GM18505 (cell line): Measurements from ENCODE around the gene PIP5K1B.

Experiments
- ATAC-seq: cut with Tn5 transposase; IDR thresholded peaks from one replicate; pipeline ENCODE4 v1.9.1; 2021; ENCODE audit not compliant: unreplicated experiment
- POLR2A ChIP-seq: IDR thresholded peaks from 4 replicates; pipeline ENCODE4 v1.6.1; 2011; ENCODE audit warnings: borderline replicate concordance; ENCODE audit not compliant: insufficient read depth, insufficient read length; ENCODE audit errors: extremely low read depth

PIP5K1B gene

GRCh38 chr9:68896486-68896885 is 191.4 kb downstream of the PIP5K1B start:
- ATAC-seq = no peak
- TF ChIP-seq POLR2A = no peak

DNA sequence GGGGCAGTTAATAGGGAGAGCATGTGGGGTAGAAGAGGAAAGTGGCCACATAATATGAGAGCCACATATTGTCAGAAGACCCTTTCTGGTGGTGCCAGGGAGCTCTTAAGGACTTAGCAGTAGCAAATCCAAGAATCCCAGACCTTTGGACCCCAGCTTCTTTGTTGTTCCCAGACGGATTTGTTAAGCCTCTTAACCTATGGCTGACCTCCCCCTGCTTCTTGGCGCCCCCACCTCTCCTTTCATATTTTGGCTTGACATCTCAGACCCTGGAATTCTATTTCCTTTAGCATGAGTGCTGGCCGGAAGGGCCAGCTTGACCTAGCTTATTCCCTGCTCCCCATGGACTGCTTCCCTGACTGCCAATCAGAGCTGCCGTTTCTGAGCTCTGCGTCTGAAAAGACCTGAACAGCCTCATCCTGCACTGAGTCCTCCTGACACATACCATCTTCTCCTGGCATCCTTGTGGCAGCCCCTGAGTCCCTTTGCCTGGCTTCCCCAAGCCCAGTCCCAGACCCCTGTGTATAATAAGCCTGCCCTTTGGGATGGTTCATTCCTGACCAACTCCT is 192.6 kb downstream of the PIP5K1B start:
- ATAC-seq = no peak
- TF ChIP-seq POLR2A = no peak

- no peak for TF ChIP-seq POLR2A
- ATAC-seq = no peak
These were observed 193.9 kb downstream of the PIP5K1B start for GRCh38 chr9:68898781-68899439.

- TF ChIP-seq POLR2A = no peak
- no peak for ATAC-seq
These were observed 199.4 kb downstream of the PIP5K1B start for GRCh38 chr9:68904454-68904853.

DNA sequence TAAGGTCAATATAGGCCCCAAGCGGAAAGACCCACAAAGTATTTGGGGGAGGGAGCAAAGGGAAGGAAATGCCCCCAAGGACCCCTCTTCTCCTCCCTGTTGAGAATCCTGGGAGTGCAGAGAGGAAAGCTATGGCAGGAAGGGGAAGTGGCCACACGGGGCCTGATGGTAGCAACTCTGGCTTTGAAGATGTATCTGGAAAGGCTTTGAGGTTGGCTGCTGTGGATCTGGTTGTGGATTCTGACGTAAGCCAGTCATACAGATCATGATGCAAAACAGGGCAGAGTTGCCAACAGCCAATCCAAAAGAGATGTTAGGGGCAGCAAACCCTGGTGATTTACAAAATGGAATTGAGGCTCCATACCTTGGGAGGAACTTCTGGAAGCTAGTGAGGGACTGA is 200.1 kb downstream of the PIP5K1B start:
- ATAC-seq = no peak
- no peak for TF ChIP-seq POLR2A

DNA sequence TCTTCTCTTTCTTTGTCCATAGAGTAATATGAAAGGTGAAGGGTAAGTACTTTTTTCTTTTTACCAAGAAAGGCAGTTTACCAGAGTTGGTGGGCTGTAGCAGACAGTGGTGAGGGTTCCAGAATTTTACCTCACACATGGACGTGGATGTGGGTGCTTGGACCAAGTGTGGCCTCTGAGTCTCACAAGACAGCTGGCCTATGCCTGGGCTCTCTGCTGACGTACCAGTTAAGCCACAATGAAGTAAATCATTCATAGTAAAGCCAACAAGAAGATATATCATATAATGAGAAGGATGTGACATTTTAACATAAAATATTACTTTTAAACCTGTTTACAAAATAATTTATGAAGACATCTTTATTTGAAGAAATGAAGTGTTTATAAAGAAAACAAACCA is 202.9 kb downstream of the PIP5K1B start:
- no peak for TF ChIP-seq POLR2A
- ATAC-seq = no peak

DNA sequence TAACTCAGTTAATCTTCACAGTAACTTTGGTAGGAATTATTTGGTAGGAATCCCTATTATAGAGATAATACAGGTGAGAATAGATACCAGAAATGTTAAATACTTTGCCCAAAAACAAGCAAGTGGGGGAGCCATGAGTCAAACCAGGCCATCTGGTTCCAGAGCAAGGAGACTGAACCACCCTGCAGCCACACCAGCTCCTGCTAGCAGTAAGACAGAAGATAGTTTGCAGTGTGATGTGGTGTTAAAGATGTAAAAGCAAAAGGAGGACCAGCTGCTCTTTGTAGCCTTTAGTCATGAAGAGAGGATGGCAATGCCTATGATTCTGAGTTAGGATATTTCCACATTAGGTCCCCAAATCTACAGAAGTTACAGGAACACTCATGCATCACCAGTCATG is 207.5 kb downstream of the PIP5K1B start:
- ATAC-seq = no peak
- TF ChIP-seq POLR2A = no peak

DNA sequence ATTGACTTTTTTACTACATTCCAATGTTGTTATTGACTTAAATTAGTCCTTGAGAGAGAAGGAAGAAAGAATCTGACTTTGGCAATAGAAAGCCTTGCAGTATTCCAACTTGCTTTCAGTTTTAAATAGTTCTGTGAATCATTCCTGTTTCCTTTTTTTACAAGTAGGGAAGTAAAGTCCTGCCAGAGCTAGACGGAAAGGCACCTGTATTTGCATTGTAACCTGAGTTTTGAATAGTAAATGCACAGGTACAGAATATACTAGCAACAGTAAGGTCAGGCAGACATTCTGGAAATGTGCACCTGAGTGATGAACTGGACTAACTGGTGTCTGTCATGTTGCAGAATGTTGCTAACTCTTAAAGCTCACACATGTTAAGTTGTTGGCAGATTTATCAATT is 208.0 kb downstream of the PIP5K1B start:
- no peak for ATAC-seq
- no peak for TF ChIP-seq POLR2A

DNA sequence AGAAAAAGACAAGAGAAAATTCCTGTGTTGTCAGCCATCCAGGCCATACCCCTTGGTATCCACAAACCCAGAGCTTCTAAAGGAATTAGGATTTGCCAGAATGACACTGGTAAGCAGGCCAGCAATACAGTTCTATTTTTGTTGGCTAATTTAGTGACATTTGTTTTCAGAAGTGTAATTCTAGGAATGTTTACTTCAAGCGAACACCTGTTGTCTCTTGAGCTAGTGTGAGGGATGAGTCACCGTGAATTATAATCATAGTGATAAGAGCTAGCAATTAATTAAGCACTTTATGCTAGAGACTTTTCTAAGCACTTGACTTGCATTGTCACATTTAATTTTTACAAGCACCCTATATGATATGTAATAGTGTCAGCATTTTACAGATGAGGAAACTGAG is 209.7 kb downstream of the PIP5K1B start:
- ATAC-seq = no peak
- TF ChIP-seq POLR2A = no peak

DNA sequence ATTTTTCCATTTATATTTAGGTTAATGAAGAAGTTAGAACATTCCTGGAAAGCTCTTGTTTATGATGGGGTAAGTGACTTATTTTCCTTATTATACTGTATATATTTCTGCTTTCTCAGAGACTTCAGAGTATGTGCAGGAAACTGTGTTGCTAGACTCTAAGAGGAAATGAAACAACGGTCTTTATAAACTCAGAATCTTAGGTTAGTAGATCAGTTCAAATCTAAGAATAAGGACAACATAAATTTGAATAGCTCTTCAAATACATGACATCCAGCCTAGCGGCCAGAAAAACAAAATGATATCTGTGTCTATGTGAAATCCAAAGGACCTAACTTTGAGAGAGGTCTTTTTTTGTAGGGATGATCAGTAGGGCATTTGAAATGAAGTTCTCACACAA is 214.6 kb downstream of the PIP5K1B start:
- peak; percentile 54 for ATAC-seq
- TF ChIP-seq POLR2A = no peak

- no peak for ATAC-seq
- TF ChIP-seq POLR2A = no peak
These were observed 215.9 kb downstream of the PIP5K1B start for GRCh38 chr9:68920921-68921320.

DNA sequence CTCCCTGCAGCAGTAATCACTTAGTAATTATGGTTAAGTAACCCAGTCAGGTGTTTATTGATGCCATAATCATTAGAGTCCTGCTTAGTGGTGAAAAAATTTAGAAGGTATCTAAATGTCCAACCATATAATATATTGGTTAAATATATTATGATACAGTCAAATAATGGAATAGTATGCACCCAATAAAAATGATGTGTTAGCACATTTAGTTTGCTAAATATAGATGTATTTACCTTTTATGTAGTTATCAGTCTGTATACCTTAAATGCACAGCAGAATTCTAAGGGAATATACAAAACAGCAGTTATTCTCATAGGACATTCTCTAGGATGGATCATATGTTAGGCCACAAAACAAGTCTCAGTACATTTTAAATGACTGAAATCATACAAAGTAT is 218.4 kb downstream of the PIP5K1B start:
- ATAC-seq = no peak
- TF ChIP-seq POLR2A = no peak

DNA sequence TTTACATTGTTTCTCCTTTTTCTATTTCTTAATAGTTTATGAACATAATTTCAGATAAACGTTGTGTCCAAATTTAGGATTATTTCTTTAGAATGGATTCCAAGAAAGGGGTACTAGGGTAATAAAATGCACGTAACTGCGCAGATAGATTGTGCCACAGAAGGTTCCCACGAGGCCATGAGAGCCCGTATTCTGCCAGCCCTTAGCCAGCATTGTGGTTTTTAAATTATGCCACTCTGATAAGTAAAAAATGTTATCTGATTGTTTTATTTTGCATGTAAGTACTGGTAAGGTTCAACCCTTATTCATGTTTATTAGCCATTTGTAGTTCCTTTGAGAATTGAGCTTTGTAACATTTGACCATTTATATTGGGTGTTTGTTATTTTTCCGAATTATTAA is 220.1 kb downstream of the PIP5K1B start:
- ATAC-seq = no peak
- TF ChIP-seq POLR2A = no peak

- no peak for ATAC-seq
- no peak for TF ChIP-seq POLR2A
These were observed 222.1 kb downstream of the PIP5K1B start for GRCh38 chr9:68927165-68927564.
